Measurements from ENCODE around the gene SERPINA3. TPM values are rescaled to one million over a fixed set of nuclear protein-coding genes. Genes with fewer than 3 reads are reported as not detected.

SERPINA3 gene
- total RNA-seq, 2 donors from 2014 or later, result not detected

DNA sequence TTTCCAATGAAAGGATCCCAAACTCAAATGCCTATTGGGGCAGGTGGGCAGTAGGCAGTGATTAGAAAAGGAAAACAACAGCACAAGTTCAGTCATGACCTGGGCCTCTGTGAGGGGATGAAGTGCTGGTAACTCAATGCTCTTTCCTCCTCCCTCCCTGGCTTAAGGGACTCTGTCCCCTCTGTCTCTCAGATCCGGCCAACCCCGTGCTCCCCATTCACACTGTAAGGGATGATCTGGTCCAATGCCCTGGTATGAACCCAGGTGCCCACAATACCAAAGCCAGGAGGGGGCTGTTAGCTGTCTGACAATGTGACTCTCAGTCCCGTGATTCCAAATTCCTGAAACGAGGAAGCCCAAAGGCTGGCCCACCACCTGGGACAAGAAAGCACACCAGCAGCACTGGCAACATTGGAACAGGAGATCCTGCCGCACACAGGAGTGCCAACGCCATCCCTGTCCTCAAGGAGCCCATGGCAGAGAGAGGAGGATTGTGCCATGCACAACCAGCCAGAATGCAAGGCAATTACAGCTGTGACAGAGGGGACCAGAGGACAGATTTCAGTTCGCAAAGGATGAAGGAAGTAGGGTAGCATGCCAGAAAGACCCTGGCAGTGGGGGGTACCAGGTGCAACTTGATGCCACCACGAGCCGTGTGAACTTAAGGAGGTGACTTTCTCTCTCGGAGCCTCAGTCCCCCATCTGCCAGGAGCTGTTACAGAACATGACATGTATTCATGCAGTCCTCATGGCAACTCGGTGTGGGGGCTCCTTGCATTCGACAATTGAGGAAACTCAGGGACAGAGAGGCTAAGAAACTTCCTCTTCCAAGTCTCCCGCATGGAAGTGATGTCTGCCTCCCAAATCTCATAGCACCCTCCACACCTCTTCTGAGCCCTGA is 37.6 kb downstream of the SERPINA3 start:
- ATAC-seq (replicated peaks in 1 of 2), result no peak
- DNase-seq, result no peak
- Mint-ChIP-seq H3K9me3 (peaks cover 0 to 4% of the 10 kb centered on the region in 2 donors), H3K4me3 (no peak overlapping the region), H3K4me1 (ENCODE audit: low read depth) (no peaks in the 10 kb centered on the region), H3K36me3 (ENCODE audit: insufficient read depth in 2 of 2) (no peaks in the 10 kb centered on the region), H3K27ac (no peak overlapping the region), H3K27me3 (ENCODE audit: low read depth) (no peaks in the 10 kb centered on the region)

DNA sequence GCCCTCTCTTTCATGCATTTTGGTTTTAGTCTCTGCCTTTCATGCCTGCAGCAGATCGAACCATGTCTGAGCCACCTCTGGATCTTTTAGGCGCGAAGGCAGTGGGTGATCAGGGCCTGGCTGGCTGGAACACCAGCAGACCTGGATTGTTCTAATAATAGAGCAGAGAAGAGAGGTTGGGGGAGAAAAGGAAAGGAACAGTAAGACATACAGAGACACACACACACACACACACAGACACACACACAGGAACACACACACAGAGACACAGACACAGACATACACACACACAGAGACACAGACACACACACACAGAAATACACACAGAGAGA is 38.2 kb downstream of the SERPINA3 start:
- Mint-ChIP-seq H3K4me1 (ENCODE audit: low read depth) (no peaks in the 10 kb centered on the region), H3K4me3 (no peak overlapping the region), H3K27ac (no peak overlapping the region), H3K27me3 (ENCODE audit: low read depth) (no peaks in the 10 kb centered on the region), H3K36me3 (ENCODE audit: insufficient read depth in 2 of 2) (no peaks in the 10 kb centered on the region), H3K9me3 (peaks cover 0 to 4% of the 10 kb centered on the region in 2 donors)
- DNase-seq (no peak), ATAC-seq (replicated peaks in 1 of 2) (no peak)

DNA sequence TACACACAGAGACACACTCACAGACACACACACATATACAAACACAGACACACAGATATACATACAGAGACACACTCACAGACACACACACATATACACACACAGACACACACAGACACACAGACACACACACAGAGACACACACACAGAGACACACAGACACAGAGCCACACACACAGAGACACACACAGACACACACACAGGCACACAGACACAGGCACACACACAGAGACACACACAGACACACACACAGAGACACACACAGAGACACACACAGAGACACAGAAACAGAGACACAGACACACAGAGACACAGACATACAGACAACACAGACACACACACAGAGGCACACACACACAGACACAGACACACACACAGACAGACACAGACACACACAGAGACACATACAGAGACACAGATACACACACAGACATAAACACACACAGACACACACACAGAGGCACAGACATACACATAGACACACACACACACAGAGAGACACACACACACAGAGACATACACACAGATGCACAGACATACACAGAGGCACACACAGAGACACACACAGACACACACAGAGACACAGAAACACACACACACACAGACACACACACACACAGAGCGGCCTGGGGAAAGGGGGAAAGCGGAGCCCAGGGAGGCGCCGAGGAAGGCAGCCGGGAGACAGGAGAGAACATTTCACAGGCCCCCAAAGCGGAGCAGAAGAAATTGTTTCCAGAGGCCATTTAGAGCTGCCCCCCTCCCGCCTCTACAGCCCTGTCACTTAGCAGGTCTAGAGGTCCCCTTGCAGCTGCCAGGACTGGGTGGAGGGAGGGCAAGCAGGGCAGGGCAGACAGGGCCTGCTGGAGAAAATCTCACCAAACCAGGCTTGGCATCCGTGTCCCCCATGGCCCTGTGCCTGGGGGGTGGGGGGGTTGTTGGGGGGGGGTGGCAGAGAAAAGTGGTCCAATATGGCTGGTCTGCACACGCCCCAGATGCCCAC is 38.9 kb downstream of the SERPINA3 start:
- ATAC-seq (replicated peaks in 1 of 2) (no peak), DNase-seq (no peak)
- Mint-ChIP-seq H3K9me3 (peaks cover 0 to under 1% of the 10 kb centered on the region in 2 donors), H3K4me1 (ENCODE audit: low read depth) (no peaks in the 10 kb centered on the region), H3K27me3 (ENCODE audit: low read depth) (no peaks in the 10 kb centered on the region), H3K27ac (no peak overlapping the region), H3K4me3 (no peak overlapping the region), H3K36me3 (ENCODE audit: insufficient read depth in 2 of 2) (no peaks in the 10 kb centered on the region)

DNA sequence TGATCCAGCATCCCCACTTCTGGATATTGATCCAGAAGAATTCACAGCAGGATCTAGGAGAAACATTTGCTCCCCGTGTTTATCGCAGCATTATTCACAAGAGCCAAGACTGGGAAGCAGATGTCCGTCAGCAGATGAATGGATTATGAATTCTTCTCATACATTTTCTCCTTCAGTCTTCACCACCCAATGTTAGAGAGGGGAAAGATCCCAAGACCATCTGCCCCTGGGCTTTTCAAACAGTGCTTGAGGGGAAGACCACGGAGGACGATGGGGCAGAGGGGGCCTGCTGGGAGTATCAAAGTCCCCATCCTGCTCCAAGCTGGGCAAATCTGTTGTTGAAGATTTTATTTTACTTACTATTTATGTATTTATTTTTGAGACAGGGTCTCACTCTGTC is 41.1 kb downstream of the SERPINA3 start:
- DNase-seq, result no peak
- no peak overlapping the region for H3K27ac Mint-ChIP-seq
- no peaks in the 10 kb centered on the region for H3K36me3 Mint-ChIP-seq (ENCODE audit: insufficient read depth in 2 of 2)
- H3K4me1 Mint-ChIP-seq (ENCODE audit: low read depth), result no peaks in the 10 kb centered on the region
- no peaks in the 10 kb centered on the region for H3K27me3 Mint-ChIP-seq (ENCODE audit: low read depth)
- no peak for ATAC-seq (replicated peaks in 1 of 2)
- H3K9me3 Mint-ChIP-seq, result no peaks in the 10 kb centered on the region
- H3K4me3 Mint-ChIP-seq, result no peak overlapping the region

DNA sequence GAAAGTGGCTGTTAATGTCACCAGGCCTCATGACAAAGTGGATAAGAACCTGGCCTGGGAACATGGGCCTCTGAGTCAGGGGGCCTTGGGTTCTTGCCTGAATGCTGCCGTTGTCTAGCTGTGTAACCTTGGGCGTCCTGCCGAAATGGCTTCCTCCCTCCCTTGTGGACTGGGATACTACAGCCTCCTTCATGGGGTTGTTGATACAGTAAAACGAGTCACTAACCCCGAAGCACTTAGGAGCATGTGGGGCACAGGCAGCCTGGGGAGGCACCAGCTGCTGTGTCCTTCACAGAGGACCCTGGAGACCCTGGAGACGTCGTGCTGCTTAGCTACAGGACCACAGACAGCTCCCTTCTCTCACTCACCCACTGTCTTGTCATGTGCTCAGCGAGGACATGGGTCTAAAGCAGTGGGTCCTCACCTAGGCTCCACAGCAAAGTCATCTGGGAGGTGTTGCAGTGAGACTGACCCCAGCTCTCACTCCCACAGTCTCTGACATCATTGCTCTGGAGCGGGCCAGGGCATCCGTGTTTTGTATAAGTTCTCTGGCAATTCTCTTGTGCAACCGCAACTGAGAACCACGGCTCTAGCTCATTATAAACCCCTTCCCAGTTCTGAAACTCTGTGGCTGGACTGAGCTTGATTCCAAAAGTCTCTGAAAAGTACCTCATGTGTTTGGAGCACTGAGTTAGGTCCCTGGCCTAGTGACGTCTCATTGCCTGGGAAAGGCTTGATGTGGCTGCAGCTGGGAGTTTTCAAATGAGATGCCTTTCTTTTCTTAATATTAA is 42.1 kb downstream of the SERPINA3 start:
- DNase-seq (no peak), ATAC-seq (replicated peaks in 1 of 2) (no peak)
- no peak overlapping the region for H3K4me3 Mint-ChIP-seq
- no peaks in the 10 kb centered on the region for H3K9me3 Mint-ChIP-seq
- H3K27ac Mint-ChIP-seq, result no peak overlapping the region
- no peaks in the 10 kb centered on the region for H3K4me1 Mint-ChIP-seq (ENCODE audit: low read depth)
- no peaks in the 10 kb centered on the region for H3K27me3 Mint-ChIP-seq (ENCODE audit: low read depth)
- no peaks in the 10 kb centered on the region for H3K36me3 Mint-ChIP-seq (ENCODE audit: insufficient read depth in 2 of 2)

DNA sequence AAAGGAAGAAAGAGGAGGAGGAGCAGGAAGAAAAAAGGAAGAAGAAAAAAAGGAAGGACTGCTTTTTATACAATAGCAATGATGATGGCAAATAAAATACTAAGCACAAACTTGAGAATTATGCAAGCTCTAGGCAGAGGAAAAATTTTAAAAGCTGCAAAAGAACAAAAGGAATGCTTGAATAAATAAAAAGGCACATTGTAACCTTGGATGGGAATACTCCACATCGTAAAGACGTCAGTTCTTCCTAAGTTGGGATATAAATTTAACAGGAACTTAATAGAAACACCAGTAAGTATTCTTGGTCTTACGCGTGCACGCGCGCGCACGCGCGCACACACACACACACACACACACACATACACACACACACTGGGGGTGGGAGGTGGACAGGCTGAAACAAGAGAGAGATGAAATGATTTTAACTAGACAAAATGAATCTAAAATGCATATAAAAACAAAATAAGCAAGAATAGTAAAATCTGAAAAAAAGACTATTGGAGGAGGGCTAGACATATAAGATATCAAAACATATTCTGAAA is 43.0 kb downstream of the SERPINA3 start:
- Mint-ChIP-seq H3K27me3 (ENCODE audit: low read depth) (no peaks in the 10 kb centered on the region), H3K4me1 (ENCODE audit: low read depth) (no peaks in the 10 kb centered on the region), H3K9me3 (no peaks in the 10 kb centered on the region), H3K4me3 (no peak overlapping the region), H3K27ac (no peak overlapping the region), H3K36me3 (ENCODE audit: insufficient read depth in 2 of 2) (no peaks in the 10 kb centered on the region)
- ATAC-seq (replicated peaks in 1 of 2) (no peak), DNase-seq (no peak)

DNA sequence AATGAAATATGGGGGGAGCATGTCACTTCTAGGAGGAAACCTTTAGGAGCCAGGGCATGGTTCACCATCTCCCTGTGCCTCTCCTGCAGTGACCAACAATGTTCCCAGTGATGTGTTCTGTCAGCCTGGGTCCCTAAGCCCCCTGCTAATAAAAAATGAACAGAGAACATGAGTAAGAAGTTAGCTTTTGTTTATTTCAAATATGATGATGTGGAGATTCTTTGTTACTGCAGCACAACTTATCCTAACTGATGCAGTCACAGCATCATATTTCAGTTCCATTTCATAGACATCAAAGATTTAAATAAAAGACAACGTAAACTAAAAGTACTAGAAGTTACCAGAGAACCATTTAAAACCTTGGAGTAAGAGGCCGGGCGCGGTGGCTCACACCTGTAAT is 43.9 kb downstream of the SERPINA3 start:
- Mint-ChIP-seq H3K27ac (no peak overlapping the region), H3K4me3 (no peak overlapping the region), H3K27me3 (ENCODE audit: low read depth) (peaks cover under 1% of the 10 kb centered on the region), H3K36me3 (ENCODE audit: insufficient read depth in 2 of 2) (no peaks in the 10 kb centered on the region), H3K9me3 (no peaks in the 10 kb centered on the region), H3K4me1 (ENCODE audit: low read depth) (no peaks in the 10 kb centered on the region)
- ATAC-seq (replicated peaks in 1 of 2) (no peak), DNase-seq (no peak)

DNA sequence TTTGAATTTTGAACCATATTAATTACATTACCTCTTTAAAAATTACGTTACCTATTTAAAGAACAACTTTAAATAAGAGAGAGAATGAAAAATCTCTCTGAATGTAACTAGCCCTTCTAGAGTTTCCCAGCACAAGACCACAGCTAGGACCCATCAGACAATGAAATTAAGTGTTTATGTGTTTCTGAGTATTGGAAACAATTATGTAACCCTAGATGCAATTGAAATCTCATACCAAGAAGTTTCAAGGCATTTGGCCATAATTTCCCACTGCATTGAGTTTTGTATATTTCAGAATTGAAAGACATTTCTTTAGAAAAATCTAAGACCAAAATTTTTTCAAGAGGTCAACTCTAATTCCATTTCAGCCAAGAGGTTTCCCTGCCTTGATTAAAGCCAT is 47.1 kb downstream of the SERPINA3 start:
- ATAC-seq (replicated peaks in 1 of 2) (no peak), DNase-seq (no peak)
- H3K27ac Mint-ChIP-seq, result no peak overlapping the region
- no peaks in the 10 kb centered on the region for H3K4me1 Mint-ChIP-seq (ENCODE audit: low read depth)
- H3K4me3 Mint-ChIP-seq, result no peak overlapping the region
- no peaks in the 10 kb centered on the region for H3K36me3 Mint-ChIP-seq (ENCODE audit: insufficient read depth in 2 of 2)
- H3K9me3 Mint-ChIP-seq, result no peaks in the 10 kb centered on the region
- H3K27me3 Mint-ChIP-seq (ENCODE audit: low read depth), result peaks cover 11% of the 10 kb centered on the region

DNA sequence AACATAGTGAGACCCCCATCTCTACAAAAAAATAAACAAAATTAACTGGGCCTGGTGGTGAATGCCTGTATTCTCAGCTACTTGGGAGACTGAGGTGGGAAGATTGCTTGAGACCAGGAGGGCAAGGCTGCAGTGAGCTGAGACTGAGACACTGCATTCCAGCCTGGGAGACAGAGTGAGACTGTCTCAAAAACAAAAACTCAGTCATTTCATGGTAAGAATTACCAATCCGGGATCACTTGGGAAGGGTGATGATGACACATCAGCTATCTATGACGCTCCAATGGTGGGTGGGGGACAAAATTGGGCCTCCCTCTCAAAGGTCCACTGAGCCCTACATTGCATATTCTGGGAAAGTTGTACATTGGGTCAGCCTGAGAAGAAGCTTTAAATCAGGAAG is 47.7 kb downstream of the SERPINA3 start:
- Mint-ChIP-seq H3K4me3 (no peak overlapping the region), H3K27ac (no peak overlapping the region), H3K9me3 (no peaks in the 10 kb centered on the region), H3K27me3 (ENCODE audit: low read depth) (peaks cover 11% of the 10 kb centered on the region), H3K36me3 (ENCODE audit: insufficient read depth in 2 of 2) (no peaks in the 10 kb centered on the region), H3K4me1 (ENCODE audit: low read depth) (no peaks in the 10 kb centered on the region)
- ATAC-seq (replicated peaks in 1 of 2) (no peak), DNase-seq (no peak)

DNA sequence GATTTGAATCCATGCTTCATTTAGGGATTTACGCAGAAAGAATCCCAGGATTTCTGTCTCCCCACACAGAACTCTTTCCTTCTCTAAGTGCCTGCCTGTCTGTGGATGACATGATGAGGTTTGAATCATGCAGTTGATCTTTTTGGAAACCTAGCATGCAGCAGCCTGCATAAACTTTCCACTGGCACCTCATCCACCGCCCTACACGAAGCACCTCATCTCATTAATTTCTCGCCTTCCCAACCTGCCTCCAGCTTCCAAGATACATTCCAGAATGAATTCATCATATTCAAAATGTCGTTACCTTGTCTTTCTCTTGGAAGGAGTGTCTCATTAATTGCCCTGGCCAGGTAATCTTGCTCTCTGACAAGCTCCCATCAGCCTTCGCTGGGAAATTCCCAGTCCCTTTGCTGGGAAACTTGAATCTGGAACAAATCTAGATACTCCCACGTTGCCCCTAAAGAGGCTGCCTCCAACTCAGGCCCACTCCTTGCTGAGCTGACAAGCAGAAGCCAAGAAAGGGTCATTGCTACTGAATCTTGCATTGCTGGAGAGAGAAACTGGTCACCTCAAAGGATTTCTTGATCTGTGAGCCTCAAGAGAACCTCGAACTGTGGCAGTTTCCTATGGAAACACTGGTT is 48.2 kb downstream of the SERPINA3 start:
- peaks cover 11% of the 10 kb centered on the region for H3K27me3 Mint-ChIP-seq (ENCODE audit: low read depth)

DNA sequence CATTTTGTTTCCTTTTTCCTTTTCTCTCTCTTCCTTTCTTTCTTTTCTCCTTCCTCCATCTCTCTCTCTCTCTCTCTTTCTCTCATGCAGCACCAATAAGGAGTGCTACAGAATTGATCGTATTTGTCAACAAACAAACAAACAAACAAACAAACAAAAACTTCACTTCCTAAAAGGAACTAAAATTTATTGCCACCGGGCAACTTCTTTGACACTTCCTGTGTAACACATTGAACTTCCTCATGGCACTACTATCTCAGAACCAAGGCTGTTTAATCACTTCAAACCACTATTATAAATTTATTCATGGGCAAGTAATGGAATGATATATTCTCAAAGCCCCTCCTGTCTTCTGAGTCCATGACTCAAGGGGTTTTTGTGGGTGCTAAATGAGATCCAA is 51.3 kb downstream of the SERPINA3 start:
- DNase-seq (no peak), ATAC-seq (replicated peaks in 1 of 2) (no peak)
- Mint-ChIP-seq H3K27ac (peak overlapping the region; percentile 8), H3K4me3 (no peak overlapping the region), H3K9me3 (no peaks in the 10 kb centered on the region), H3K27me3 (ENCODE audit: low read depth) (peaks cover 11% of the 10 kb centered on the region), H3K4me1 (ENCODE audit: low read depth) (no peaks in the 10 kb centered on the region), H3K36me3 (ENCODE audit: insufficient read depth in 2 of 2) (no peaks in the 10 kb centered on the region)

More for the DNA sequence above, 48.2 kb downstream of the SERPINA3 start:
- H3K9me3 Mint-ChIP-seq, result no peaks in the 10 kb centered on the region
- no peak for DNase-seq
- no peak for ATAC-seq (replicated peaks in 1 of 2)
- no peaks in the 10 kb centered on the region for H3K4me1 Mint-ChIP-seq (ENCODE audit: low read depth)
- H3K36me3 Mint-ChIP-seq (ENCODE audit: insufficient read depth in 2 of 2), result no peaks in the 10 kb centered on the region
- H3K4me3 Mint-ChIP-seq, result no peak overlapping the region
- H3K27ac Mint-ChIP-seq, result no peak overlapping the region

DNA sequence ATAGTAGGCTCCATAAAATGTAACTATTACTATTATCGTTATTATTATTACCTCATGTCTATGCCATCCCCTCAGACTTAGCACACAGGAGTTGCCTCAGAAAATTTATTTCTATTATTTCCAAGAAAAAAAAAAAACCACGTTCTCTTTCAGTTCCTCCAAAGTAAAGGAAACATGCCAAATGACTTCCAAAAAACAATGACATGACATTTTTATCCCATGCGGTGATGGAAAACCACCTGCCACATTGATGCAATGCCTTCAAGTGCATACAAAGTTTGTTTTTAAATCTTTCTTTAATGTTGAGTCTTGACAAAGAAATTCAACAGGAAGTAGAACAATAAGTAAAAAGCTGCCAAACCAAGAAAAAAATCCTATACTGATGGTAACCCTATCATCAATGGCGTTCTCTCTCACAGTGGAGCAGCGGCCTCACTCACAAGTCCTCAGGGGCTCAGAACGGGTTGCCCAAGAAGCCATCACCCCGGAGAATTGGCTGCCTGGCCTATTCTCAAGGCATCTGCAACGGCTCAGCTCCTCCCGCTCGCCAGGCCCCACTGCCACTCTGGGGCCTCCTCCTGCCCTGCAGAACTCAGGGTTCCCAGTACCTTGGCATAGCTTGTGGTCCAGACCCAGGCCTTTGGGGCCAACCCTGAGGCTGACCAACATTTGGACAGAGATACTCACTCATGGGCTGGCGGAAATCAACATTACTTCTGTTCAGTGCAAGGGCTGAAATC is 51.9 kb downstream of the SERPINA3 start:
- Mint-ChIP-seq H3K27me3 (ENCODE audit: low read depth) (peaks cover 11% of the 10 kb centered on the region), H3K4me1 (ENCODE audit: low read depth) (no peaks in the 10 kb centered on the region), H3K27ac (no peak overlapping the region), H3K36me3 (ENCODE audit: insufficient read depth in 2 of 2) (no peaks in the 10 kb centered on the region), H3K4me3 (no peak overlapping the region), H3K9me3 (no peaks in the 10 kb centered on the region)
- DNase-seq (no peak), ATAC-seq (replicated peaks in 1 of 2) (no peak)

Data from activated T-cell treated with anti-CD3 and anti-CD28 coated beads, Interleukin-2, amount 50 U/mL, for 72 hours (primary cell).